K562 (cell line): ENCODE measurements around the gene SDC1. TPM values are rescaled to one million over a fixed set of nuclear protein-coding genes. Genes with fewer than 3 reads are reported as not detected.

Experiments
- CHD7 ChIP-seq: fragments of 200-600 bp; sonication (generic); IDR thresholded peaks from one replicate; pipeline ENCODE4 v1.6.1; 2012; ENCODE audit warnings: mild to moderate bottlenecking, low read depth, low read length, inconsistent platforms
- PBX2 ChIP-seq, 2 experiments: IDR thresholded peaks in 1 of 2; conservative IDR thresholded peaks in 1 of 2; 2 replicates each; pipeline ENCODE4 v1.6.1; 2016; ENCODE audit warnings: low read depth in 2 of 2, mild to moderate bottlenecking in 1 of 2, missing compliant biosample characterization in 1 of 2, missing genetic modification characterization in 1 of 2, moderate library complexity in 1 of 2
- TEAD2 ChIP-seq: fragments of 450-650 bp; IDR thresholded peaks from 2 replicates; pipeline ENCODE4 v1.6.1; 2016; ENCODE audit warnings: missing genetic modification characterization, control low read depth, missing compliant biosample characterization
- ZNF12 ChIP-seq: sonication (generic); formaldehyde crosslinking; IDR thresholded peaks from 2 replicates; pipeline ENCODE4 v1.4.0; 2020; ENCODE audit warnings: mild to moderate bottlenecking, missing genetic modification reagents
- polyA plus RNA-seq, 8 experiments: library from polyadenylated mRNA; depleted of rRNA in 4 of 8; stranded (reverse) in 5 of 8; unstranded in 3 of 8; fragments of >200 nt; fragmentation: Nextera tagmentation in 2 of 8; fragmentation: Illumina TruSeq in 1 of 8; extraction: Ambion mirVana in 2 of 8; extraction: Trizol in 1 of 8; gene quantifications; 2 replicates each; pipeline versions ENCODE4 v1.2.1 to v1.2.3, GENCODE V29; 2011 to 2014; ENCODE audit warnings: inconsistent platforms in 1 of 8, missing spikeins in 1 of 8
- total RNA-seq, 7 experiments: library from RNA; depleted of rRNA in 6 of 7; stranded (reverse); fragments of >200 nt in 6 of 7; fragmentation: Illumina TruSeq in 2 of 7; extraction: Trizol in 2 of 7; gene quantifications; 2 replicates each; pipeline versions ENCODE4 v1.2.1 to v1.2.3, GENCODE V29; 2011 to 2021; ENCODE audit warnings: low replicate concordance in 1 of 7
- TF ChIP-seq, protein P1 (sequence below): sonication (generic); formaldehyde crosslinking; IDR thresholded peaks from 2 replicates; pipeline ENCODE4 v1.8.0; 2023; ENCODE audit warnings: missing genetic modification reagents, mild to moderate bottlenecking, borderline replicate concordance

The SDC1 gene
- total and polyA plus RNA-seq, 9 of the 15 experiments (the other 6 are each of a cell fraction or from before 2014, with no cell fraction given): 0.06 to 2.7 (median 0.49) TPM

DNA sequence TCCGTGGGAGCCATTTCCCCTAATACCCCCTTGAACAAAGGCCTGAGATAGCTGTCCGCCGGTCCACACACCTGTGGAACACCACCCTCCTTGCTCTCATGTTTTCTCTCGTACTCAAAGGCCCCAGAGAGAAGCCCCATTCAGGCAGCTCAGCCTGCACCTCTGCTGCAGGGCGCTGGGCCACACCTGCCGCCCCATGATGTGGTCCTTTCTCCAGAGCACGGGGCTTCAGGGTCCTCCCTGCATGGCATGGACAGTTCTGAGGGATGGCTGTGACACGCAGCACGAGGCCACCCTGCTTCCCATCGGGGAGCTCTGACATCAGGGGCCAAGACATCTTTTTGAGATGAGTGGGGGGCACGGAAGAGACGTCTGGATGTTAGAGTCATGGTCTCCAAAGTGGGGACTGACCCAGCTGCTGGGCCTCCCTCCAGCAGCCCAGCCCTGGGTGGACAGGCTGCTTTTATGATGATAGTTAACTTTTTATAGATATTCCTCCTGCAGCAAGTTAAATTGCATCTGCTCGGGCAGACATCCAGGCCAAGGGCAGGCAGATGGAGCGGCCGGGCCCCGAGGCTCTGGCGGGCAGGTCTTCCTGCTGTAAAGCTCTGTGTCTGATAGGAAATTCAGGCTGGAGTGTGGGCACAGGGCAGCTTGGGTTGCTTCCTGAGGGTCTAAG is 56.7 kb downstream of the SDC1 start (continued):
- TF ChIP-seq CHD7: no peak
- TF ChIP-seq, protein P1, sequence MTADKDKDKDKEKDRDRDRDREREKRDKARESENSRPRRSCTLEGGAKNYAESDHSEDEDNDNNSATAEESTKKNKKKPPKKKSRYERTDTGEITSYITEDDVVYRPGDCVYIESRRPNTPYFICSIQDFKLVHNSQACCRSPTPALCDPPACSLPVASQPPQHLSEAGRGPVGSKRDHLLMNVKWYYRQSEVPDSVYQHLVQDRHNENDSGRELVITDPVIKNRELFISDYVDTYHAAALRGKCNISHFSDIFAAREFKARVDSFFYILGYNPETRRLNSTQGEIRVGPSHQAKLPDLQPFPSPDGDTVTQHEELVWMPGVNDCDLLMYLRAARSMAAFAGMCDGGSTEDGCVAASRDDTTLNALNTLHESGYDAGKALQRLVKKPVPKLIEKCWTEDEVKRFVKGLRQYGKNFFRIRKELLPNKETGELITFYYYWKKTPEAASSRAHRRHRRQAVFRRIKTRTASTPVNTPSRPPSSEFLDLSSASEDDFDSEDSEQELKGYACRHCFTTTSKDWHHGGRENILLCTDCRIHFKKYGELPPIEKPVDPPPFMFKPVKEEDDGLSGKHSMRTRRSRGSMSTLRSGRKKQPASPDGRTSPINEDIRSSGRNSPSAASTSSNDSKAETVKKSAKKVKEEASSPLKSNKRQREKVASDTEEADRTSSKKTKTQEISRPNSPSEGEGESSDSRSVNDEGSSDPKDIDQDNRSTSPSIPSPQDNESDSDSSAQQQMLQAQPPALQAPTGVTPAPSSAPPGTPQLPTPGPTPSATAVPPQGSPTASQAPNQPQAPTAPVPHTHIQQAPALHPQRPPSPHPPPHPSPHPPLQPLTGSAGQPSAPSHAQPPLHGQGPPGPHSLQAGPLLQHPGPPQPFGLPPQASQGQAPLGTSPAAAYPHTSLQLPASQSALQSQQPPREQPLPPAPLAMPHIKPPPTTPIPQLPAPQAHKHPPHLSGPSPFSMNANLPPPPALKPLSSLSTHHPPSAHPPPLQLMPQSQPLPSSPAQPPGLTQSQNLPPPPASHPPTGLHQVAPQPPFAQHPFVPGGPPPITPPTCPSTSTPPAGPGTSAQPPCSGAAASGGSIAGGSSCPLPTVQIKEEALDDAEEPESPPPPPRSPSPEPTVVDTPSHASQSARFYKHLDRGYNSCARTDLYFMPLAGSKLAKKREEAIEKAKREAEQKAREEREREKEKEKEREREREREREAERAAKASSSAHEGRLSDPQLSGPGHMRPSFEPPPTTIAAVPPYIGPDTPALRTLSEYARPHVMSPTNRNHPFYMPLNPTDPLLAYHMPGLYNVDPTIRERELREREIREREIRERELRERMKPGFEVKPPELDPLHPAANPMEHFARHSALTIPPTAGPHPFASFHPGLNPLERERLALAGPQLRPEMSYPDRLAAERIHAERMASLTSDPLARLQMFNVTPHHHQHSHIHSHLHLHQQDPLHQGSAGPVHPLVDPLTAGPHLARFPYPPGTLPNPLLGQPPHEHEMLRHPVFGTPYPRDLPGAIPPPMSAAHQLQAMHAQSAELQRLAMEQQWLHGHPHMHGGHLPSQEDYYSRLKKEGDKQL (CRISPR knock-in tag): no peak
- no peak for TF ChIP-seq ZNF12 (CRISPR knock-in tag)
- TF ChIP-seq TEAD2 (tag): no peak
- TF ChIP-seq PBX2 (CRISPR knock-in tag; IDR thresholded peaks at IDR 0.05; ENCODE audit: low read depth): no peak
- no peak for TF ChIP-seq PBX2 (tag; conservative IDR thresholded peaks at IDR 0.05; ENCODE audit: low read depth)
